CD14-positive monocyte (primary cell): ENCODE results near the gene TBC1D26. TPM values are rescaled to one million over a fixed set of nuclear protein-coding genes. Genes with fewer than 3 reads are reported as not detected.

Experiments
- DNase-seq, 3 donors: peaks; one replicate each; pipeline ENCODE4 v3.0.0-alpha.2; 2011 to 2022
- H2AFZ ChIP-seq: 2 replicates; pipeline ENCODE4 v1.6.0; 2012; ENCODE audit warnings: mild to moderate bottlenecking, low read depth, low read length, inconsistent platforms; ENCODE audit not compliant: insufficient read depth, poor library complexity, severe bottlenecking
- H3K27ac ChIP-seq, 2 donors: 1 replicate in 1 of 2; 2 replicates in 1 of 2; pipeline ENCODE4 v1.5.1; 2012 to 2013; ENCODE audit warnings: low read length in 2 of 2, control low read depth in 1 of 2, inconsistent platforms in 1 of 2, low read depth in 1 of 2, mild to moderate bottlenecking in 1 of 2
- H3K27me3 ChIP-seq, 2 donors: one replicate each; pipeline versions ENCODE4 v1.6.0 to v1.6.1; 2011 to 2013; ENCODE audit warnings: low read length in 2 of 2; ENCODE audit not compliant: control insufficient read depth in 2 of 2, insufficient read depth in 2 of 2
- H3K36me3 ChIP-seq, 2 donors: replicated peaks in 1 of 2; 1 replicate in 1 of 2; 2 replicates in 1 of 2; pipeline versions ENCODE4 v1.5.1 to v1.6.1; 2012 to 2013; ENCODE audit warnings: low read length in 2 of 2, control low read depth in 1 of 2, inconsistent platforms in 1 of 2, mild to moderate bottlenecking in 1 of 2; ENCODE audit not compliant: insufficient read depth in 2 of 2, control insufficient read depth in 1 of 2
- H3K4me1 ChIP-seq, 2 donors: 1 replicate in 1 of 2; 2 replicates in 1 of 2; pipeline versions ENCODE4 v1.5.1 to v1.6.1; 2012 to 2013; ENCODE audit warnings: low read length in 2 of 2, control low read depth in 1 of 2, inconsistent platforms in 1 of 2, mild to moderate bottlenecking in 1 of 2, moderate library complexity in 1 of 2; ENCODE audit not compliant: insufficient read depth in 2 of 2, control insufficient read depth in 1 of 2
- H3K4me2 ChIP-seq: replicated peaks from 2 replicates; pipeline ENCODE3; 2012; ENCODE audit warnings: low read length, moderate library complexity, mild to moderate bottlenecking; ENCODE audit not compliant: poor library complexity, severe bottlenecking; ENCODE audit errors: extremely low read depth
- H3K4me3 ChIP-seq, 3 experiments: fragments of 200-600 bp in 1 of 3; sonication (generic) in 1 of 3; replicated peaks in 1 of 3; 1 replicate in 2 of 3; 2 replicates in 1 of 3; pipeline ENCODE4 v1.5.1; 2011 to 2013; ENCODE audit warnings: low read length in 3 of 3, mild to moderate bottlenecking in 3 of 3, control low read depth in 2 of 3, low read depth in 2 of 3, inconsistent platforms in 1 of 3, moderate library complexity in 1 of 3
- H3K79me2 ChIP-seq: 2 replicates; pipeline ENCODE4 v1.6.0; 2012; ENCODE audit warnings: mild to moderate bottlenecking, control low read depth, inconsistent platforms, low read length, moderate library complexity; ENCODE audit not compliant: insufficient read depth
- H3K9ac ChIP-seq: 2 replicates; pipeline ENCODE4 v1.6.0; 2017; ENCODE audit warnings: low read length, mild to moderate bottlenecking; ENCODE audit not compliant: insufficient read depth, poor library complexity, severe bottlenecking
- H3K9me3 ChIP-seq, 2 donors: replicated peaks in 1 of 2; 1 replicate in 1 of 2; 2 replicates in 1 of 2; pipeline versions ENCODE4 v1.5.1 to v1.6.1; 2012 to 2013; ENCODE audit warnings: low read length in 2 of 2, control low read depth in 1 of 2; ENCODE audit not compliant: control insufficient read depth in 1 of 2, insufficient read depth in 1 of 2
- H4K20me1 ChIP-seq: 2 replicates; pipeline ENCODE4 v1.6.0; 2012; ENCODE audit warnings: mild to moderate bottlenecking, low read length, control low read depth, moderate library complexity; ENCODE audit not compliant: insufficient read depth
- H3K27ac Mint-ChIP-seq, 7 donors: one replicate each; pipeline ENCODE4 v1.8.0; 2020; ENCODE audit warnings: mild to moderate bottlenecking in 7 of 7, mixed read lengths in 7 of 7, moderate library complexity in 6 of 7, inconsistent platforms in 2 of 7
- H3K27me3 Mint-ChIP-seq, 3 donors: one replicate each; pipeline ENCODE4 v1.8.0; 2021 to 2022; ENCODE audit warnings: low read depth in 3 of 3, mild to moderate bottlenecking in 3 of 3, mixed read lengths in 3 of 3, moderate library complexity in 3 of 3, inconsistent platforms in 1 of 3
- H3K36me3 Mint-ChIP-seq, 2 donors: one replicate each; pipeline ENCODE4 v1.8.0; 2020; ENCODE audit warnings: mixed read lengths in 2 of 2, inconsistent platforms in 1 of 2, mild to moderate bottlenecking in 1 of 2
- H3K4me1 Mint-ChIP-seq: one replicate; pipeline ENCODE4 v1.8.0; 2020; ENCODE audit warnings: mild to moderate bottlenecking, mixed read lengths
- H3K4me3 Mint-ChIP-seq, 2 donors: one replicate each; pipeline ENCODE4 v1.8.0; 2020; ENCODE audit warnings: mild to moderate bottlenecking in 2 of 2, mixed read lengths in 2 of 2, moderate library complexity in 1 of 2
- H3K9me3 Mint-ChIP-seq, 7 donors: one replicate each; pipeline ENCODE4 v1.8.0; 2020 to 2022; ENCODE audit warnings: mixed read lengths in 7 of 7, mild to moderate bottlenecking in 6 of 7, moderate library complexity in 6 of 7, inconsistent platforms in 2 of 7
- WGBS: methylation state at CpG from one replicate; pipeline ENCODE4 v1.1.5; 2013; ENCODE audit warnings: missing lambda C conversion rate; ENCODE audit not compliant: insufficient coverage; 5-methylcytosine and 5-hydroxymethylcytosine counted together
- intact Hi-C, 2 donors: fragments of 100-400 bp; cut with micrococcal nuclease; formaldehyde crosslinking; loops; one replicate each; pipeline versions ENCODE4 v1.15.0 to v1.15.1; 2023
- polyA plus RNA-seq, 3 donors: library from polyadenylated mRNA; depleted of rRNA in 1 of 3; unstranded in 2 of 3; stranded (reverse) in 1 of 3; fragments of 300-500 nt in 2 of 3; fragments of >200 nt in 1 of 3; fragmentation: Illumina TruSeq in 2 of 3; gene quantifications; 1 replicate in 2 of 3; 2 replicates in 1 of 3; pipeline ENCODE4 v1.2.3, GENCODE V29; 2012 to 2021
- TF ChIP-seq, protein P1 (sequence below): fragments of 200-600 bp; IDR thresholded peaks from one replicate; pipeline ENCODE4 v1.8.0; 2022; ENCODE audit warnings: antibody characterized with exemption, mild to moderate bottlenecking

TBC1D26 gene
- polyA plus RNA-seq, 3 donors = 0.03 TPM; not detected in 2

DNA sequence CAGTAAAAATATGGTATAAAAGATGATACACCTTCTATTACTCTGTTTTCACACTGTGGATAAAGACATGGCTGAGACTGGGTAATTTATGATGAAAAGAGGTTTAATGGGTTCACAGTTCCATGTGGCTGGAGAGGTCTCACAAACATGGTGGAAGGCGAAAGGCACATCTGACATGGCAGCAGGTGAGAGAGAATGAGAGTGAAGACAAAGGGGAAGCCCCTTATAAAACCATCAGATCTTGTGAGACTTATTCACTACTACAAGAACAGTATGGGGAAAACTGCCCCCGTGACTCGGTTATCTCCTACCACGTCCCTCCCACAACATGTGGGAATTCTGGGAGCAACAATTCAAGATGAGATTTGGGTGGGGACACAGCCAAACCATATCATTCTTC lies 45.6 kb downstream of the TBC1D26 start:
- Mint-ChIP-seq H3K4me3 (no peak overlapping the region), H3K9me3 (peaks cover 17 to 46% (median 25%) of the 10 kb centered on the region in 7 donors), H3K4me1 (no peaks in the 10 kb centered on the region), H3K27me3 (peaks cover 6 to 12% (median 7%) of the 10 kb centered on the region in 3 donors), H3K36me3 (no peaks in the 10 kb centered on the region), H3K27ac (peak overlapping the region in 1 of 7 donors; percentile 32)
- no peaks in the 10 kb centered on the region for H4K20me1 ChIP-seq
- no peak overlapping the region for H3K4me2 ChIP-seq
- H3K79me2 ChIP-seq = no peaks in the 10 kb centered on the region
- H3K9me3 ChIP-seq = peaks cover 0 to 21% of the 10 kb centered on the region in 2 donors
- no peaks in the 10 kb centered on the region for H3K36me3 ChIP-seq
- no CpG with 5 or more reads among the region's 4 CpGs for WGBS
- H3K27ac ChIP-seq = no peak overlapping the region
- H2AFZ ChIP-seq = no peak overlapping the region
- H3K4me1 ChIP-seq = peaks cover 3 to 5% of the 10 kb centered on the region in 2 donors
- intact Hi-C loops = no loop called here
- no peak overlapping the region for H3K4me3 ChIP-seq
- TF ChIP-seq, protein P1, sequence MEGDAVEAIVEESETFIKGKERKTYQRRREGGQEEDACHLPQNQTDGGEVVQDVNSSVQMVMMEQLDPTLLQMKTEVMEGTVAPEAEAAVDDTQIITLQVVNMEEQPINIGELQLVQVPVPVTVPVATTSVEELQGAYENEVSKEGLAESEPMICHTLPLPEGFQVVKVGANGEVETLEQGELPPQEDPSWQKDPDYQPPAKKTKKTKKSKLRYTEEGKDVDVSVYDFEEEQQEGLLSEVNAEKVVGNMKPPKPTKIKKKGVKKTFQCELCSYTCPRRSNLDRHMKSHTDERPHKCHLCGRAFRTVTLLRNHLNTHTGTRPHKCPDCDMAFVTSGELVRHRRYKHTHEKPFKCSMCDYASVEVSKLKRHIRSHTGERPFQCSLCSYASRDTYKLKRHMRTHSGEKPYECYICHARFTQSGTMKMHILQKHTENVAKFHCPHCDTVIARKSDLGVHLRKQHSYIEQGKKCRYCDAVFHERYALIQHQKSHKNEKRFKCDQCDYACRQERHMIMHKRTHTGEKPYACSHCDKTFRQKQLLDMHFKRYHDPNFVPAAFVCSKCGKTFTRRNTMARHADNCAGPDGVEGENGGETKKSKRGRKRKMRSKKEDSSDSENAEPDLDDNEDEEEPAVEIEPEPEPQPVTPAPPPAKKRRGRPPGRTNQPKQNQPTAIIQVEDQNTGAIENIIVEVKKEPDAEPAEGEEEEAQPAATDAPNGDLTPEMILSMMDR = no peak
- no peak overlapping the region for H3K9ac ChIP-seq
- no peak for DNase-seq
- peaks cover 2 to 3% of the 10 kb centered on the region in 2 donors for H3K27me3 ChIP-seq

DNA sequence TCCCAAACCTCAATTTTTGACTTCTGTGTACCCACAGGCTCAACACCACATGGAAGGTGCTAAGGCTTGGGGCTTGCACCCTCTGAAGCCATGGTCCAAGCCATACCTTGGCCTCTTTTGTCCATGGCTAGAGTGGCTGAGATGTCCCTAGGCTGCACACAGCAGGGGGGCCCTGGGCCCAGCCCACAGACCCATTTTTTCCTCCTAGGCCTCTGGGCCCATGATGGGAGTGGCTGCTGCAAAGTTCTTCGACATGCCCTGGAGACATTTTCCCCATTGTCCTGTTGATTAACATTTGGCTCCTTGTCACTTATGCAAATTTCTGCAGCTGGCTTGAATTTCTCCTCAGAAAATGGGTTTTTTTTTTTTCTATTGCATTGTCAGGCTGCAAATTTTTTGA lies 47.0 kb downstream of the TBC1D26 start:
- TF ChIP-seq, protein P1 = no peak
- Mint-ChIP-seq H3K27ac (no peak overlapping the region), H3K4me1 (peaks cover 10% of the 10 kb centered on the region), H3K9me3 (peaks cover 17 to 42% (median 25%) of the 10 kb centered on the region in 7 donors), H3K36me3 (peaks cover 0 to 1% of the 10 kb centered on the region in 2 donors), H3K4me3 (no peak overlapping the region), H3K27me3 (peaks cover 10 to 20% (median 15%) of the 10 kb centered on the region in 3 donors)
- Histone ChIP-seq H3K79me2 (no peaks in the 10 kb centered on the region), H3K9me3 (peaks cover 0 to 21% of the 10 kb centered on the region in 2 donors), H3K9ac (no peak overlapping the region), H3K36me3 (no peaks in the 10 kb centered on the region), H3K4me2 (no peak overlapping the region), H3K4me3 (no peak overlapping the region), H3K27me3 (peaks cover 4 to 12% of the 10 kb centered on the region in 2 donors), H2AFZ (no peak overlapping the region), H3K4me1 (peaks cover 6% of the 10 kb centered on the region in 2 donors), H4K20me1 (no peaks in the 10 kb centered on the region), H3K27ac (no peak overlapping the region)
- DNase-seq = no peak
- intact Hi-C loops = no loop called here
- no CpG with 5 or more reads among the region's 1 CpG for WGBS
